Osteoblast (primary cell): ENCODE results near the gene FOXF1. TPM values are rescaled to one million over a fixed set of nuclear protein-coding genes. Genes with fewer than 3 reads are reported as not detected.

ENCODE experiments used
- DNase-seq: peaks from one replicate; pipeline ENCODE4 v3.0.0; 2011; ENCODE audit warnings: low spot score, mixed read lengths; ENCODE audit not compliant: insufficient read length; ENCODE audit errors: missing footprints
- H2AFZ ChIP-seq: 2 replicates; pipeline ENCODE4 v1.6.0; 2011; ENCODE audit warnings: mild to moderate bottlenecking, low read length
- H3K27ac ChIP-seq: 2 replicates; pipeline ENCODE4 v1.5.1; 2011; ENCODE audit warnings: mild to moderate bottlenecking, low read depth, low read length, moderate library complexity
- H3K27me3 ChIP-seq: 2 replicates; pipeline ENCODE4 v1.6.0; 2012; ENCODE audit warnings: mild to moderate bottlenecking, control low read depth, inconsistent platforms, low read length, moderate library complexity; ENCODE audit not compliant: insufficient read depth
- H3K36me3 ChIP-seq: 2 replicates; pipeline ENCODE4 v1.5.1; 2011; ENCODE audit warnings: mild to moderate bottlenecking, low read length, control low read depth, moderate library complexity; ENCODE audit not compliant: insufficient read depth
- H3K4me1 ChIP-seq: 2 replicates; pipeline ENCODE4 v1.5.1; 2011; ENCODE audit warnings: mild to moderate bottlenecking, low read length, control low read depth, moderate library complexity; ENCODE audit not compliant: insufficient read depth
- H3K4me2 ChIP-seq: 2 replicates; pipeline ENCODE4 v1.6.0; 2011; ENCODE audit warnings: mild to moderate bottlenecking, low read length; ENCODE audit not compliant: insufficient read depth
- H3K4me3 ChIP-seq: fragments of 200-600 bp; sonication (generic); 3 replicates; pipeline ENCODE4 v1.5.1; 2012; ENCODE audit warnings: mild to moderate bottlenecking, low read length, inconsistent platforms; ENCODE audit not compliant: insufficient read depth
- H3K79me2 ChIP-seq: 2 replicates; pipeline ENCODE4 v1.6.0; 2012; ENCODE audit warnings: mild to moderate bottlenecking, low read length, control low read depth, inconsistent platforms; ENCODE audit not compliant: insufficient read depth
- H3K9me3 ChIP-seq: 2 replicates; pipeline ENCODE4 v1.5.1; 2011; ENCODE audit warnings: low read depth, low read length, control low read depth
- H4K20me1 ChIP-seq: 2 replicates; pipeline ENCODE4 v1.6.0; 2012; ENCODE audit warnings: mild to moderate bottlenecking, low read length, control low read depth; ENCODE audit not compliant: insufficient read depth
- total RNA-seq: library from RNA; depleted of rRNA; stranded (reverse); fragments of >200 nt; gene quantifications from 2 replicates; pipeline ENCODE4 v1.2.3, GENCODE V29; 2012
- TF ChIP-seq, protein P1 (sequence below): IDR thresholded peaks from 2 replicates; pipeline ENCODE4 v1.5.1; 2011; ENCODE audit warnings: mild to moderate bottlenecking, low read depth, low read length, moderate library complexity; ENCODE audit errors: extremely low read depth

The FOXF1 gene
- total RNA-seq, 1 donor: not detected

- no peak overlapping the region for H3K4me2 ChIP-seq
- peak; percentile 73 for DNase-seq
- TF ChIP-seq, protein P1, sequence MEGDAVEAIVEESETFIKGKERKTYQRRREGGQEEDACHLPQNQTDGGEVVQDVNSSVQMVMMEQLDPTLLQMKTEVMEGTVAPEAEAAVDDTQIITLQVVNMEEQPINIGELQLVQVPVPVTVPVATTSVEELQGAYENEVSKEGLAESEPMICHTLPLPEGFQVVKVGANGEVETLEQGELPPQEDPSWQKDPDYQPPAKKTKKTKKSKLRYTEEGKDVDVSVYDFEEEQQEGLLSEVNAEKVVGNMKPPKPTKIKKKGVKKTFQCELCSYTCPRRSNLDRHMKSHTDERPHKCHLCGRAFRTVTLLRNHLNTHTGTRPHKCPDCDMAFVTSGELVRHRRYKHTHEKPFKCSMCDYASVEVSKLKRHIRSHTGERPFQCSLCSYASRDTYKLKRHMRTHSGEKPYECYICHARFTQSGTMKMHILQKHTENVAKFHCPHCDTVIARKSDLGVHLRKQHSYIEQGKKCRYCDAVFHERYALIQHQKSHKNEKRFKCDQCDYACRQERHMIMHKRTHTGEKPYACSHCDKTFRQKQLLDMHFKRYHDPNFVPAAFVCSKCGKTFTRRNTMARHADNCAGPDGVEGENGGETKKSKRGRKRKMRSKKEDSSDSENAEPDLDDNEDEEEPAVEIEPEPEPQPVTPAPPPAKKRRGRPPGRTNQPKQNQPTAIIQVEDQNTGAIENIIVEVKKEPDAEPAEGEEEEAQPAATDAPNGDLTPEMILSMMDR: no peak
- H3K4me3 ChIP-seq: no peak overlapping the region
- no peak overlapping the region for H2AFZ ChIP-seq
- peaks cover 95% of the 10 kb centered on the region for H3K27me3 ChIP-seq
- no peak overlapping the region for H3K27ac ChIP-seq
- peaks cover 3% of the 10 kb centered on the region for H3K9me3 ChIP-seq
- no peaks in the 10 kb centered on the region for H3K4me1 ChIP-seq
- H4K20me1 ChIP-seq: no peaks in the 10 kb centered on the region
- H3K36me3 ChIP-seq: no peaks in the 10 kb centered on the region
- no peaks in the 10 kb centered on the region for H3K79me2 ChIP-seq
These were observed 17.9 kb upstream of the FOXF1 start for GRCh38 chr16:86492267-86492960.

DNA sequence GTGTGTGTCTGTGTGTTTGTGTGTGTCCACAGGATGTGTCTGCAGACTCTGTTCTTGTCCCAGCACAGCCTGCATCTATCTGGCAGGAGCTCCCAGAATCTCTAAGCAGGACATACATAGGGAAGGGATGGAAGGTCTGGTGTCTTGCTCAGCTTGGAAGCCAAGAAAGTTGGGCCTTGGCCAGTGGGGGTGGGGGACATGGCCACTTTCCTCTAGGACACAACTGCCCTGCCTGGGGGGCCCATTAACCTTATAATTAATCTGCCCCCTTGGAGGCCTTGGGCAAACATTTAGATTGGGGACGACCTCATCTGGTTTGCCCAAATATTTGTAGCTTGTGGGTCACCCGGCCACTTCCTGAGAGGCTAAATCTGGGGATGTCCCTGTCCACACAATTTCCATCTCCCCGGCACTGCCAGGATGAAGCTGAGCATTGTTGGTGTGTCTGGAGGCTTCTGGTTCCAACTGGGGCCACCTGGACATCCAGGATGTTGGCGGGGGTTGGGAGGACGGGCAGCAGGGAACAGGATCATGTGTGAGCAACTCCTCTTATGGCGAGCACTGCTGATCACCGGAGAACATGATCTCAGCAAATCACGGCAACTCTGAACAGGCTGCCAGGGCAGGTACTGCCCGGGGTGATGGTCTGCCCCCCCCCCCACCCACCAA is 17.2 kb upstream of the FOXF1 start:
- H3K36me3 ChIP-seq: no peaks in the 10 kb centered on the region
- H3K4me2 ChIP-seq: no peak overlapping the region
- H3K27me3 ChIP-seq: peaks cover 90% of the 10 kb centered on the region
- H3K4me1 ChIP-seq: no peaks in the 10 kb centered on the region
- no peaks in the 10 kb centered on the region for H3K79me2 ChIP-seq
- no peak overlapping the region for H3K4me3 ChIP-seq
- H3K27ac ChIP-seq: no peak overlapping the region
- TF ChIP-seq, protein P1: no peak
- no peaks in the 10 kb centered on the region for H4K20me1 ChIP-seq
- H2AFZ ChIP-seq: no peak overlapping the region
- peaks cover 3% of the 10 kb centered on the region for H3K9me3 ChIP-seq
- DNase-seq: peak; percentile 54

- no peaks in the 10 kb centered on the region for H3K4me1 ChIP-seq
- peak; percentile 86 for DNase-seq
- no peak overlapping the region for H3K4me3 ChIP-seq
- no peaks in the 10 kb centered on the region for H4K20me1 ChIP-seq
- H3K79me2 ChIP-seq: no peaks in the 10 kb centered on the region
- H3K4me2 ChIP-seq: no peak overlapping the region
- H2AFZ ChIP-seq: no peak overlapping the region
- TF ChIP-seq, protein P1: no peak
- peaks cover 94% of the 10 kb centered on the region for H3K27me3 ChIP-seq
- no peaks in the 10 kb centered on the region for H3K36me3 ChIP-seq
- peaks cover 3% of the 10 kb centered on the region for H3K9me3 ChIP-seq
- H3K27ac ChIP-seq: no peak overlapping the region
These were observed 16.2 kb upstream of the FOXF1 start for GRCh38 chr16:86494039-86494564.
